GM18873 (cell line): ENCODE measurements around the gene TPSB2.
"Not testable (repeated sequence)": the region's sequence is repeated elsewhere in the genome, so short reads cannot be mapped to it uniquely, and the experiment has no call there.

ENCODE experiments used
- ATAC-seq: cut with Tn5 transposase; IDR thresholded peaks from one replicate; pipeline ENCODE4 v1.9.1; 2021; ENCODE audit warnings: mild to moderate bottlenecking, moderate library complexity, moderate number of reproducible peaks; ENCODE audit not compliant: unreplicated experiment, low FRiP score

TPSB2 gene

DNA sequence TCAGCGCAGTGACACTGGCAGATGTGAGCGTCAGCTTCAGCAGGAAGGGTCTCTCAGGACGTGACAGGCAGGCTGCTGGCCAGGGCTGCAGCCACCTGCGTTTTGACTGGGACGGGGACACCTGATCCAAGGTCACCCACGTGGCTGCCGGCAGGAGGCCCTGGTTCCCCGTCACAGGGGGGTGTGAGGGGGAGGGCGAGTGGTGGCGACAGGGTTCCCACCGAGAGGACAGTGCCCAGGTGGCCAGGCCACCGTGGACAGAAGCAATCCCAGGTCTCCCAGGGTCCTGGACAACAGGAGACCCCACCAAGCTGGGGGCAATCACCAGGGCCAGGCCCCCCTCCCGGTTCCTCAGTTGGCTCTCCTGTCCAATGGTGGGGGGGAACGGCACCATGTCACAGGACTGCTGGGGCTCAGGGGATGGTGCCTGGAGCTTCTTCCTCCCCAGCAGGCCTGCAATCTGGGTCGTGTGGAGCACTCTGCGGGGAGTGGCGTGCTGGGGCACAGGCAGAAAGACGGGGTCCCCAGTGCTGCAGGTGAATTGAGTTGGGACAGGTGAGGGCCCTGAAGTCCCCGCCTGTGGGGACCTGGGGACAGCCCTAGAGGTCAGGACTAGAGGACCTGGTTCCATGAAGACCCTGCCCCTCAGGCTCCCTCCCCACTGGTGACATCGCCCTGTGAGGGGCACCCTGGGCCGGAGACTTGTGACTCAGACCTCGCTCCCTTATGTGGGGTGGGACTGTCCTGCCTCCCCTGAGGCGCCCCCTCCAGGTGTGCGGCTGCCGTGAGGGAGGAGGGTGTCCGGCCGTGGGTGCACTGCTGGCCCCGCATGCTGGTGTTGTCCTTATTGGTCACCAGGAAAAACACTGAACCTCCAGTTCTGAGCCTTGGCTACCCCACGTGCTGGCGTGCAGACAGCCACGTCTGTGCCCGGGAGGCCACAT is 14.2 kb upstream of the TPSB2 start:
- ATAC-seq = not testable (repeated sequence)

DNA sequence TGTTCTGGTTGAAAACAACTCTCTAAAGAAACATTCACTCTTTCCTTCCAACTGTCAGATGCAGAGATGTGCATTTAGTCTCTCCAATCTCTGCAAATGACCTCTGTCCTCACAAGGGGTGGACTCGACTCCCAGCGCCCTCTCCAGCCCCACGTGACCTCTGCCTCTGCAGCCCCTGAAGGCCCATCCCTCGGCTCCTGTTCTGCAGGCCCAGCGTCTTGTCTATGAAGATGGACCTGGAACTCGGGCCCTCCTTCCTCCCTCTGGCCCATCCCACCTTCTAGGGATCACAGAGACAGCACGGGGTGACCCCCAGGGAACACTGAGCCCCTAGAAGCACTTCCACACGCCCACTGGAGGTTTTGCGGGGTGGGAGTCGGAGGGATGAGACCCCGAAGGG is 13.4 kb upstream of the TPSB2 start:
- not testable (repeated sequence) for ATAC-seq

GRCh38 chr16:1241081-1241480 is 11.1 kb upstream of the TPSB2 start:
- ATAC-seq = not testable (repeated sequence)

DNA sequence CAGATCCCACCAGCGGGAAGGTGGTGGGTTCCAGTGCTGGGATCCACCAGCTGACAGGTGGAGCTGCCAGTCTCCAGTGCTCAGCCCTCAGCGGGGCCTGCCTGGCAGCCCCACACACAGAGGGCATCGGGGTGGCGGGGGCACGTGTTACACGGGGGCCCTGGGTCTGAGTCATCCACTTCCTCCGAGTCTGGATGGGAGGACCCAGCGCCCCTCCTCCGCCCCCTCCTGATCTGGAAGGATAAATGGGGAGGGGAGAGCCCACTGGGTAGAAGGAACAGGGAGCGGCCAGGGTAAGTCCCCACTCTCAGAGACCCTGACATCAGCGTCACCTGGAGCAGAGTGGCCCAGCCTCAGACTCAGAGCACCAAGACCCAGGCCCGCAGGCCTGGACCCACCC is 10.5 kb upstream of the TPSB2 start, which contains the start of gene TPSAB1:
TSS of gene TPSAB1 (plus strand) at position 270 of the 400 bp plus-strand sequence. CDS start 234 bp downstream, outside the sequence.
- ATAC-seq = not testable (repeated sequence)

- not testable (repeated sequence) for ATAC-seq
These were observed 9.6 kb upstream of the TPSB2 start for GRCh38 chr16:1239575-1239974.

DNA sequence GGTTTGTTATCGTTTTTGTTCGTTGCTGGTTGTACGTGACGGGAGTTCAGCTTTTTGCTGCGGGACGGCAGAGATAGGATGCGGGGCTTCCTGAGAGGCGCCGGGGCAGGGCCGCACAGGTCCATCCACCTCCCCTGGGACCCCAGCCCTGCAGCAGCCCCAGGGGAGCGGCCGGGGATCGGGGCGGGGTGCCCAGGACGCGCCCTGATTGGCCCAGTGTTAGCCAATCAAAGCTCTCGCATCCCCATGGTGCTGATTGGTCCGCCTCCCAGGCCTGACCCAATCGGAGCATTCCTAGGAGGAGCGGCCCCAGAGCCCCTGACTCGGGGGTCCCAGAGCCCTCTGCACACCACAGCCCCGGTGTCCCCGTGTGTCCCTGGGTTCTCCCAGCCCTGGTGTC is 8.9 kb upstream of the TPSB2 start:
- ATAC-seq = not testable (repeated sequence)

- ATAC-seq = no peak
These were observed 8.0 kb upstream of the TPSB2 start for GRCh38 chr16:1237990-1238389.

GRCh38 chr16:1236659-1237058 is 6.7 kb upstream of the TPSB2 start:
- not testable (repeated sequence) for ATAC-seq

DNA sequence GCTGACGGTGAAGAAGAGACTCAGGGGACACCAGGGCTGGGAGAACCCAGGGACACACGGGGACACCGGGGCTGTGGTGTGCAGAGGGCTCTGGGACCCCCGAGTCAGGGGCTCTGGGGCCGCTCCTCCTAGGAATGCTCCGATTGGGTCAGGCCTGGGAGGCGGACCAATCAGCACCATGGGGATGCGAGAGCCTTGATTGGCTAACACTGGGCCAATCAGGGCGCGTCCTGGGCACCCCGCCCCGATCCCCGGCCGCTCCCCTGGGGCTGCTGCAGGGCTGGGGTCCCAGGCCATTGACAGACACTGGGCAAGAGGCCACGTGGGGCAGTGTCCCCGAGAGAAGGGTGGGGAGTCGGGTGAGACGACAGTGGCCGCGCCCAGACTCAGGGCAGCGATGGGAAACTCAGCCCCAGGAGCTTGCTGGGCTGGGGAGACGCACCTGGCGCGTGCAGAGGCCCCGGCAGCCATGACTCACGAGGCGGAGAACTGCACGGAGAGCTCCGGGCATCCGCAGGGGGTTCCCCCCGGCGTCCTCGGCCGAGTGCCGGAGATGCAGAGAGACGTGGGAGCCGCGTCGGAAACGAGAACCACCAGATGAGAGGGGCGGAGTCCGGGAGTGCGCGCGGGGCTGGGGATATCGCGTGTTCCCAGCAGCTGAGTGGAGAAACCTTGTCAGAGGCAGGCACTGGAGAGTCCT is 2.2 kb upstream of the TPSB2 start:
- not testable (repeated sequence) for ATAC-seq

DNA sequence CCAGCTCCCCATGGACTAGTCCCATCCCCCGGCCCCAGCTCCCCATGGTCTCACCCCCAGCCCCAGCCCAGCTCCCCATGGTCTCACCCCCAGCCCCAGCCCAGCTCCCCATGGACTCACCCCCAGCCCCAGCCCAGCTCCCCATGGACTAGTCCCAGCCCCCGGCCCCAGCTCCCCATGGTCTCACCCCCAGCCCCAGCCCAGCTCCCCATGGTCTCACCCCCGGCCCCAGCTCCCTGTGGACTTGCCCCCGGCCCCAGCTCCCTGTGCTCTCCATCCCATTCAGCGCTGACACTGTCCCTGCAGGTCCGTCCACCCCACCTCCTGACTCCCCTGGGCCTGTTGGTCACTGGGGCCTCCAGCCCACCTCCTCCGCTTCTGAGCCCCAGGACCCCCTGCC is 1.3 kb upstream of the TPSB2 start:
- not testable (repeated sequence) for ATAC-seq

- not testable (repeated sequence) for ATAC-seq
These were observed 658 bp upstream of the TPSB2 start for GRCh38 chr16:1230471-1231212.

- ATAC-seq = not testable (repeated sequence)
These were observed 508 bp downstream of the TPSB2 start for GRCh38 chr16:1229476-1229875.

DNA sequence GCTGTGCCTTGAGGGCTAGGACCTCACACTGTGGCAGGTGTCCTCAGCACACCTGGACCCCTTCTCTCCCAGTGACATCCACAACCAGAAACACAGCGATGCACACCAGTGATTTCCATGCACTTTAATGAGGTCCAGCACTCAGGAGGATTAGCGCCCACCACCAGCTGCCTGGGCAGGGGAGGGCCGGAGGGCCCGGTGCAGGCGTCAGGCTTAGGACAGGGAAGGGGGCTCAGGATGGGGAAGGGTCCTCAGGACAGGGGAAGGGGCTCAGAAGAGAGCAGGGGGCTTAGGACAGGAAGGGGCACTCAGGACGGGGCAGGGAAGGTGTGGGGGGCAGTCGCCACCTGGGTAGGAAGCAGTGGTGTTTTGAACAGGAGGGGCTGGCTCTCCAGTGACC is 1.8 kb downstream of the TPSB2 start:
- not testable (repeated sequence) for ATAC-seq

DNA sequence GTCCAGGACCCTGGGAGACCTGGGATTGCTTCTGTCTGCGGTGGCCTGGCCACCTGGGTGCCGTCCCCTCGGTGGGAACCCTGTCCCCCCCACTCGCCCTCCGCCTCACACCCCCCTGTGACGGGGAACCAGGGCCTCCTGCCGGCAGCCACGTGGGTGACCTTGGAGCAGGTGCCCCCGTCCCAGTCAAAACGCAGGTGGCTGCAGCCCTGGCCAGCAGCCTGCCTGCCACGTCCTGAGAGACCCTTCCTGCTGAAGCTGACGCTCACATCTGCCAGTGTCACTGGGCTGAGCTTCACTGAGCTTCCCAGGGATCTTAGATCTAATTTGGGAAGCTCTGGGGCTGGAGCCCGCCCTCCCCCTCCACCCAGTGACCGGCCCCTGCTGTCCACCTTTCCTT is 3.3 kb downstream of the TPSB2 start:
- ATAC-seq = not testable (repeated sequence)

DNA sequence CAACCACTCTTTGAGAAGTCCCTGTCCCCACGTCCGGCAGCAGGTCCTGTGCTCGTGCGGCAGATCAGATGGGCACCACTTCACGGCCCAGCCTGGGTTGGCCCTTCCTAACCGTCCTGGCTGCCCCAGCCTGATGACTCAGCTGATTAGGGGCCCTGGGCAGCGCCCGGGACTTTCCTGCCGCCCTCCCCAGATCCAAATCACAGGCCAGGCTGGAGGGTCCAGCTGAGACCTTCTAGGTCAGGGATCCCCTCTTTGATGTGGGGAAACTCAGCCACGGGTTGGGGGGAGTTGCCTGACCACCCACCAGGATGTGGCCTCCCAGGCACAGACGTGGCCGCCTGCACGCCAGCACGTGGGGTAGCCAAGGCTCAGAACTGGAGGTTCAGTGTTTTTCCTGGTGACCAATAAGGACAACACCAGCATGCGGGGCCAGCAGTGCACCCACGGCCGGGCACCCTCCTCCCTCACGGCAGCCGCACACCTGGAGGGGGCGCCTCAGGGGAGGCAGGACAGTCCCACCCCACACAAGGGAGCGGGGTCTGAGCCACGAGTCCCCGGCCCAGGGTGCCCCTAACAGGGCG is 4.2 kb downstream of the TPSB2 start:
- not testable (repeated sequence) for ATAC-seq

GRCh38 chr16:1225051-1225451 is 4.9 kb downstream of the TPSB2 start, which contains the start of gene TPSG1:
TSS of gene TPSG1 (minus strand) at chr16:1225268. CDS start at chr16:1225252, 16 bp downstream.
- ATAC-seq = no peak

GRCh38 chr16:1224558-1224957 is 5.4 kb downstream of the TPSB2 start:
- no peak for ATAC-seq

DNA sequence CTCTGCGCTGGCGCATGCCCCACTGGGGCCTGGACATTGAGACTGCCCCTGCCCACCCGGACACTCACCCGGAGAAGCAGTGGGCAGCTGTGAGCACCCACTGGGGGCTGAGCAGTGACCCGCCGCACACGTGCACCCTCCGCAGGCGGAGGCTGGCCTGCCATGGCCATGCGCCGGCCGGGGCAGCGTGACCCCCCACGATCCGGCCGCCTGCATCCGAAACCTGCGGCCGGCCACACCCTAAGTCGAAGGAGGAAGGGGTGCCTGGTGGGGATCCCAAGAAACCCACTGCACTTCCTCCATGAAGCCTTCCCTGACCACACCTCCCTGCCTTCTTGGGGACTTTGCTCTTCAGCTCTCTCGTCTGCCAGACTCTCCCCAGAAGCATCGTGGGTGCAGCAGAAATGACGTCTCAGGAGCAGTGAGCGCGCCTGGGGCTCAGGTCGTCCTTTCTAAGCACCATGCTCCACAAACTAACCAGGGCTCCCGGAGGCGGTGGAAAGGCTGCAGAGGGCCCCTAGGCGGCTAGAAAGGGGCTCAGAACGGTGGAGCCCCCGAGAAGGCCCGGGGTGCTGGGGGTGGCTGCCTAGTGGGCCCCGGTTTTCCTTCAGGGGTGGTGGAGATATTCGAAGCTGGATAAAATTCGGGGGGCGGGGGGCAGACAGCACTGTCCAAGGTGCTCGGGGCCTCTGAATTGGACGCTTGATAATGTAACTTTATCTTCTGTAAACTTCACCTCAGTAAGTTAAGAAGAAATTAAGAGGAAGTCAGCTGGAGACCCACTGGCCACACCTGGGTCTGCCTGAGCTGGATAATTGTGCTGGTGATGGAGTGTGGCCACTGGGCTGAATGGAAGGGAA is 6.4 kb downstream of the TPSB2 start:
- no peak for ATAC-seq
